NCI-H128 (cell line): Measurements from ENCODE around the gene VARS1.
"Not testable (repeated sequence)": the region's sequence is repeated elsewhere in the genome, so short reads cannot be mapped to it uniquely, and the experiment has no call there.

Experiments
- DNase-seq: peaks from one replicate; lab custom pipeline; 2025; ENCODE audit not compliant: unreplicated experiment; lab: John Stamatoyannopoulos, UW

The VARS1 gene

GRCh38 chr6:31822036-31822821 lies 26.7 kb upstream of the VARS1 start:
- no peak for DNase-seq

DNA sequence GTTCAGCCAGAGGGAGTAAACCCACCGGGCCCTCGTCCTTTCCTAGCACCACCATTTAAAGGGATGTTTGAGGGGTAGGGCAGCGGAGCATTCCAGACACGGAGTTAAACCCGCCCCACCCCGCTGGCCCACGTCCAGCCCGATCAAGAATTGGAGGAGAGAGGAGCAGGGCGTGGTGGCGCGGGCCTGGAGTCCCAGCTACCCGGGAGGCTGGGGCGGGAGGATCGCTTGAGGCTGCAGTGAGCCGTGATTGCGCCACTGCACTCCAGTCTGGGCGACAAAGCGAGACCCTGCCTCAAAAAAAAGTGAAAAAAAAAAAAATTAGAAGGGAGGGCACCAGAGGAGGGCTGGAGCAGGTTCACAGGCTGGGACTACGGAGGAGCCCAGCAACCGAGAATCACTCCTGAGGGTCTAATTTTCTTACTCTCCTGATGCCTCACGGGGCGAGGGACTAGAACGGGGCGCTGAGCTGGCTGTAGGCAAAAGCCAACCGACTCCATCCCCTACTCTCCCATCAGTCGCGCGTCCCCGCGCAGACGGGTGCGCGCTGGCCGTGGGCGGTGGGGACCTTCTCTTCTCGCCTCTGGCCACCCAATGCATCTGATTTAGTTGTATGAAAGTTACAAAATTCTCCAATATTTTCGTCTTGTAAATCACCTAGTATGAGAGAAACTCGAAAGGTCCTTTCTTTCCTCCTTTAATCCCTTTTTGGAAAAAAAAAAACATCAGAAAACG lies 25.9 kb upstream of the VARS1 start:
- DNase-seq, result no peak

- DNase-seq, result not testable (repeated sequence)
These were observed 24.8 kb upstream of the VARS1 start for GRCh38 chr6:31820399-31820798.

DNA sequence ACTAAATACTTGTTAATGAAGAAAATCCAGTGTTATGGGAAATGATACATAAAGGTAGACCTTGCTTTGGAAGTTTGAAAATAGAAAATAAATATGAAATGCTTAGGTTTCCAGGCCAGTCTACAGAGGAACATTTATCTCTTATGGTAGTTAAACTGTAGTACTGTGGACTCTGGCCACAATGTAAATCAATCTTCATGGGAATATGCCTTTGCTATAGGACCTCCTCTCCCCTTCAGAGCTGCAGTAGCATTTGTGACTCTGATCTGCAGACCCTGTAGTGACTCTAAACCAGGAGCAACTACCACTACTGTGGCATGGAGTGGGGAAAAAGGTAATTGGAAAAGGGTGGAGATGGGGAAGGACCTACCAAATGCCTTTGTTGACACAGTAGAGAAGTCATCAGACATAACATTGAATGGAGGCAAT lies 24.3 kb upstream of the VARS1 start:
- no peak for DNase-seq

GRCh38 chr6:31817929-31818511 lies 22.5 kb upstream of the VARS1 start:
- not testable (repeated sequence) for DNase-seq

DNA sequence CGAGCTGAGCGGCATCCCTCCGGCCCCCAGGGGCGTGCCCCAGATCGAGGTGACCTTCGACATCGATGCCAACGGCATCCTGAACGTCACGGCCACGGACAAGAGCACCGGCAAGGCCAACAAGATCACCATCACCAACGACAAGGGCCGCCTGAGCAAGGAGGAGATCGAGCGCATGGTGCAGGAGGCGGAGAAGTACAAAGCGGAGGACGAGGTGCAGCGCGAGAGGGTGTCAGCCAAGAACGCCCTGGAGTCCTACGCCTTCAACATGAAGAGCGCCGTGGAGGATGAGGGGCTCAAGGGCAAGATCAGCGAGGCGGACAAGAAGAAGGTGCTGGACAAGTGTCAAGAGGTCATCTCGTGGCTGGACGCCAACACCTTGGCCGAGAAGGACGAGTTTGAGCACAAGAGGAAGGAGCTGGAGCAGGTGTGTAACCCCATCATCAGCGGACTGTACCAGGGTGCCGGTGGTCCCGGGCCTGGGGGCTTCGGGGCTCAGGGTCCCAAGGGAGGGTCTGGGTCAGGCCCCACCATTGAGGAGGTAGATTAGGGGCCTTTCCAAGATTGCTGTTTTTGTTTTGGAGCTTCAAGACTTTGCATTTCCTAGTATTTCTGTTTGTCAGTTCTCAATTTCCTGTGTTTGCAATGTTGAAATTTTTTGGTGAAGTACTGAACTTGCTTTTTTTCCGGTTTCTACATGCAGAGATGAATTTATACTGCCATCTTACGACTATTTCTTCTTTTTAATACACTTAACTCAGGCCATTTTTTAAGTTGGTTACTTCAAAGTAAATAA lies 21.8 kb upstream of the VARS1 start:
- DNase-seq, result not testable (repeated sequence)

DNA sequence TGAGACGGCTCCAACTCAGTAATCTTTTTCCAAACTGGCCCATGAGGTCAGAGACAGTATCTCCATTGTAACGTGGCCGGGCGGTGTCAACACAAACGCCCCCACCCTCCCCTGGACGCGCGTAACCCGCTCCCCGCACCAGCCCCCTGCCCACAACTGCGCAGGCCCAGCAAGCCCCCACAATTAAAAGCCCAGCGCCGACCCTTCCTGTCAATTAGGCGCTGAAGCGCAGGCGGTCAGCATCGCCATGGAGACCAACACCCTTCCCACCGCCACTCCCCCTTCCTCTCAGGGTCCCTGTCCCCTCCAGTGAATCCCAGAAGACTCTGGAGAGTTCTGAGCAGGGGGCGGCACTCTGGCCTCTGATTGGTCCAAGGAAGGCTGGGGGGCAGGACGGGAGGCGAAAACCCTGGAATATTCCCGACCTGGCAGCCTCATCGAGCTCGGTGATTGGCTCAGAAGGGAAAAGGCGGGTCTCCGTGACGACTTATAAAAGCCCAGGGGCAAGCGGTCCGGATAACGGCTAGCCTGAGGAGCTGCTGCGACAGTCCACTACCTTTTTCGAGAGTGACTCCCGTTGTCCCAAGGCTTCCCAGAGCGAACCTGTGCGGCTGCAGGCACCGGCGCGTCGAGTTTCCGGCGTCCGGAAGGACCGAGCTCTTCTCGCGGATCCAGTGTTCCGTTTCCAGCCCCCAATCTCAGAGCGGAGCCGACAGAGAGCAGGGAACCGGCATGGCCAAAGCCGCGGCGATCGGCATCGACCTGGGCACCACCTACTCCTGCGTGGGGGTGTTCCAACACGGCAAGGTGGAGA lies 19.7 kb upstream of the VARS1 start, which contains the start of the genes HSPA1A and HSPA1L:
HSPA1A (plus strand) TSS at position 519 of the 814 bp plus-strand sequence; CDS start at position 733, 214 bp downstream.
HSPA1L (minus strand) TSS at position 259 of the 814 bp plus-strand sequence. CDS start 3,311 bp downstream, outside the sequence.
- peak; percentile 91 for DNase-seq

DNA sequence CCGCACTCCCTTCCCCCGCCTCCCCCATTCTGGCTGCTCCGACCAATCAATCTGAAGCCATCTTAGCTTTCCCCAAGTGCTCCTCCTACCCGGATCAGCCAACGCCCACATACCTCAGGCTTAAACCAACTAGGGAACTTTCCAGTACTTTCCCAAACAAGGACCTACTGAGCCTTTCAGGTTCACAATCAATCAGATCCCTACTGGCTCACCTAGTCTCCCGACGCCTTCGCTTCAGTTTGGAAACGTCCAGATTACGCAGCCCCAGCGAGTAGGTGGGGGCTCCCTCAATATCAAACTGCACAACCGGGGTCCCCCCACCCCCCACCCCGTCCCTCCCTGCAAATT lies 19.1 kb upstream of the VARS1 start:
- DNase-seq, result peak; percentile 63

- DNase-seq, result no peak
These were observed 17.9 kb upstream of the VARS1 start for GRCh38 chr6:31813465-31813849.

- DNase-seq, result no peak
These were observed 16.1 kb upstream of the VARS1 start for GRCh38 chr6:31811645-31812044.

- DNase-seq, result not testable (repeated sequence)
These were observed 13.0 kb upstream of the VARS1 start for GRCh38 chr6:31808599-31808998.

GRCh38 chr6:31806470-31807272 lies 11.1 kb upstream of the VARS1 start, which contains the start of gene LSM2:
Gene LSM2 (minus strand): TSS chr6:31806966. CDS start chr6:31806757, 209 bp downstream.
- DNase-seq, result peak; percentile 87

GRCh38 chr6:31805939-31806469 lies 10.5 kb upstream of the VARS1 start:
- DNase-seq, result no peak

DNA sequence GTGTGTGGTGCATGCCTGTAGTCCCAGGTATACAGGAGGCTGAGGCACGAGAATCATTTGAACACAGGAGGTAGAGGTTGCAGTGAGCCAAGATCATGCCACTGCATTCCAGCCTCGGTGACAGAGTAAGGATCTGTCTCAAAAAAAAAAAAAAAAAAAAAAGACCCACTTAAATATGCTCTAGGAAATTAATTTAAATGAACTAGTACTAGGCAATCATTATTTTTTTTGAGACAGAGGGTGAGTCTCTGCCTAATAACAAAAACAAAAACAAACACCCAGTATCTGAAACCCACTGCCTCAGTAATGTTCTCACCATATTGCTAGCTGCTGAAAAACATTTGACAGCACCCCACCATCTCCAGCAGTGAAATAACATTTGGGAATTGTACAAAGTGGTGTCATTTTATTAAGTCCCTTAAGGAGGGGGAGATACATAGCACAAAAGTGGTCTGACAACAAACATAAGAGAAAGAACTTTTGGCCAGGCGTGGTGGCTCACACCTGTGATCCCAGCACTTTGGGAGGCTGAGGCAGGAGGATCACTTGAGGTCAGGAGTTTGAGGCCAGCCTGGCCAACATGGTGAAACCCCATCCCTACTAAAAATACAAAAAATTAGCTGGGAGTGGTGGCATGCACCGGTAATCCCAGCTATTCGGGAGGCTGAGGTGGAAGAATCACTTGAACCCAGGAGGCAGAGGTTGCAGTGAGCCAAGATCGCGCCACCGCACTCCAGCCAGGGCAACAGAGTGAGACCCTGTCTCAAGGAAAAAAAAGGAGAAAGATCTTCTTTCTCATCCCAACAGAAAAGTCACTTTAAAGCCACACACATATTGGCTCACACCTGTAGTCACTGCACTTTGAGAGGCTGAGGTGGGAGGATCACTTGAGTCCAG lies 5.7 kb upstream of the VARS1 start:
- not testable (repeated sequence) for DNase-seq

DNA sequence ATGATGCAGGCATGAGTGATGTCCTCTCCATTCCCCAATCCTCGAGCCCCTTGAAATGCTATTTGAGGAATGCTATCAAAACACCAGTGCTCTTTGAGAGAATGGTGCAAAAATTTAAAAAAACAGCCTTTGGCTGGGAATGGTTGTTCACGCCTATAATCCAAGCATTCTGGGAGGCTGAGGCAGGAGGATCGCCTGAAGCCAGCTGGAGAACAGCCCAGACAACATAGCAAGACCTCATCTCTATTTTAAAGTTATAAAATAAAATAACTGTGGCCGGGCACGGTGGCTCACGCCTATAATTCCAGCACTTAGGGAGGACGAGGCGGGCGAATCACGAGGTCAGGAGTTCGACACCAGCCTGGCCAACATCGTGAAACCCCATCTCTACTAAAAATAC lies 4.2 kb upstream of the VARS1 start:
- DNase-seq, result no peak

DNA sequence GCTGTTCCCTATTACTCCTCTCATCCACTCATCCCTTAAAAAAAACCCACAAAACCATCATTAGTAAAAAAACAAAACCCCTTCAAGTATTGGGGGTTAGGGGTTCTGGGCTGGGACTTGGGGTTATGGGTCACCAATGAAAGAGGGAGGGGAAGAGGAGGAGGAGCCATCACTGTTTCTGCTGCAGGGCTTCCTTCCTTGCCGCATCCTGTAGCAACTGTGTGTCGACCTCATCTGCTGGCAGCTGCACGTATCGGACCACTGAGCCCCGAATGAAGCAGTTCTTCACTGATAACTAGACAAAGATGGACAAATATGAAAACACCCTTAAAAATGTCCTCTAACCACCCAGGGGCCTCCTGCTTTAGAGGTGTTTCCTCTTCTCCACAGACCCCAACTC lies 2.0 kb upstream of the VARS1 start:
- DNase-seq, result no peak

- DNase-seq, result no peak
These were observed 1.4 kb upstream of the VARS1 start for GRCh38 chr6:31796993-31797385.
